Mononuclear cell (primary cell): ENCODE results near the gene HSPA12A. TPM values are rescaled to one million over a fixed set of nuclear protein-coding genes. Genes with fewer than 3 reads are reported as not detected.

Experiments used
- H3K27me3 ChIP-seq: 2 replicates; pipeline ENCODE4 v1.6.0; 2011; ENCODE audit warnings: low read length, control low read depth; ENCODE audit not compliant: insufficient read depth
- H3K4me1 ChIP-seq: 2 replicates; pipeline ENCODE4 v1.5.1; 2011; ENCODE audit warnings: mild to moderate bottlenecking, low read length, control low read depth; ENCODE audit not compliant: insufficient read depth
- H3K4me3 ChIP-seq: 2 replicates; pipeline ENCODE4 v1.5.1; 2011; ENCODE audit warnings: mild to moderate bottlenecking, low read length, moderate library complexity
- H3K9me3 ChIP-seq: 2 replicates; pipeline ENCODE4 v1.5.1; 2011; ENCODE audit warnings: low read depth, mild to moderate bottlenecking, control low read depth, low read length
- total RNA-seq: library from RNA; depleted of rRNA; stranded (reverse); fragments of >200 nt; gene quantifications from one replicate; pipeline ENCODE4 v1.2.3, GENCODE V29; 2012

Gene HSPA12A
- total RNA-seq, 1 donor: under 0.01 TPM

- H3K4me3 ChIP-seq: no peak overlapping the region
- H3K27me3 ChIP-seq: no peaks in the 10 kb centered on the region
- H3K4me1 ChIP-seq: no peaks in the 10 kb centered on the region
- H3K9me3 ChIP-seq: no peaks in the 10 kb centered on the region
Observed at GRCh38 chr10:116621934-116622655, 120.3 kb downstream of the HSPA12A start.

- Histone ChIP-seq H3K4me3 (no peak overlapping the region), H3K9me3 (no peaks in the 10 kb centered on the region), H3K4me1 (no peaks in the 10 kb centered on the region), H3K27me3 (no peaks in the 10 kb centered on the region)
Observed at GRCh38 chr10:116621476-116621875, 120.9 kb downstream of the HSPA12A start.

Other genes starting within 250 kb of the HSPA12A start
- not detected for gene PNLIP, start 196.6 kb downstream of the HSPA12A start, total RNA-seq
- gene PNLIPRP1, start 151.6 kb downstream of the HSPA12A start, total RNA-seq: not detected
- not detected for gene PNLIPRP2, start 121.6 kb downstream of the HSPA12A start, total RNA-seq
- not detected for gene ENO4, start 106.9 kb upstream of the HSPA12A start, total RNA-seq